DLD1 (cell line): ENCODE results near the gene SDHA.

ENCODE experiments used
- in situ Hi-C: cut with HindIII; loops from 2 replicates; pipeline ENCODE4 v1.10.0; 2017; ENCODE audit warnings: low sequenced_read_pairs

SDHA gene

DNA sequence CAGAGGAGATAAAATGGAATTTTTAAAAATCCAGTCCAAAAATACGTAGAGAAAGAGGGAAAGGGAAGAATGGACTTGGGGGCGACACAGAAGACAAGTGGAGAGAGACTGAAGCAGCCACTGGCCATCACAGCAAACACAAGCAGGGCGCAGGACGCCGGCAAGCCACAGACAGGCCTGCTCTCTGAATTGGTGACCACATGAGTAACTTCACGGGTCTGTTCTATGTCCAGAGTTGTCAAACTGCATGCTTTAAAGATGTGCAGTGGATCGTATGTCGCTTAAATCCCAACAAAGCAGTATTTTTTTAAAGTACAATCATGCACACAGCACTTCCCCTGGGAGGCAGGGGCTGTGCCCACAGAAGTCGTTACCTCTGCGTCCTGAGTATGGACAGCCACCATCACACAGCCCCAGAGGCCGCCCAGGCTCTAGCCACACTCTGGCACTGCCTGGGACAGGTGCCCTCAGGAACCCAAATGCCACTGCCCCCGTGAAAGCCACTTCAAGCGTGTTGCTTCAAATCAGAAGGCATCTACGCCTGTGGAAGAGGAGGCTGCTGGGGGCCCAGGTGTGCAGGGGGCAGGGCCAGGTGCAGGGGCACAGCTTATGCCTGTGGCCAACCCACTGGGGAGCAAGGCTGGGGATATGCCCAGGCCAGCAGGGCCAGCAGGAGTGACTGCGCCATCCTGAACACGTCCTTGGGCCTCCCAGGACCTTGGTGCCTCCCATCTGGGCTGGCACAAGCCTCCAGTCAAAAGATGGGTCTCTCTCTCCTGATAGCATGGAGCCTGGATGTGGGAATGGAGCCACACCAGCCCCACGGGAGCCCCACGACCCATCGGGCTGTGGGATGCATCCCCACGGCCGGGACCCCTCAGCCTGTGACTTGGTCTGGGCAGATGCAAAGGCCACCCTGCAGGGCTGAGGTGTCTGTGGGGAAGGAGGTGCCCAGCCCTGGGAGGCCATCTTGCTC, 32.7 kb upstream of the SDHA start:
- in situ Hi-C loops: no loop called here

DNA sequence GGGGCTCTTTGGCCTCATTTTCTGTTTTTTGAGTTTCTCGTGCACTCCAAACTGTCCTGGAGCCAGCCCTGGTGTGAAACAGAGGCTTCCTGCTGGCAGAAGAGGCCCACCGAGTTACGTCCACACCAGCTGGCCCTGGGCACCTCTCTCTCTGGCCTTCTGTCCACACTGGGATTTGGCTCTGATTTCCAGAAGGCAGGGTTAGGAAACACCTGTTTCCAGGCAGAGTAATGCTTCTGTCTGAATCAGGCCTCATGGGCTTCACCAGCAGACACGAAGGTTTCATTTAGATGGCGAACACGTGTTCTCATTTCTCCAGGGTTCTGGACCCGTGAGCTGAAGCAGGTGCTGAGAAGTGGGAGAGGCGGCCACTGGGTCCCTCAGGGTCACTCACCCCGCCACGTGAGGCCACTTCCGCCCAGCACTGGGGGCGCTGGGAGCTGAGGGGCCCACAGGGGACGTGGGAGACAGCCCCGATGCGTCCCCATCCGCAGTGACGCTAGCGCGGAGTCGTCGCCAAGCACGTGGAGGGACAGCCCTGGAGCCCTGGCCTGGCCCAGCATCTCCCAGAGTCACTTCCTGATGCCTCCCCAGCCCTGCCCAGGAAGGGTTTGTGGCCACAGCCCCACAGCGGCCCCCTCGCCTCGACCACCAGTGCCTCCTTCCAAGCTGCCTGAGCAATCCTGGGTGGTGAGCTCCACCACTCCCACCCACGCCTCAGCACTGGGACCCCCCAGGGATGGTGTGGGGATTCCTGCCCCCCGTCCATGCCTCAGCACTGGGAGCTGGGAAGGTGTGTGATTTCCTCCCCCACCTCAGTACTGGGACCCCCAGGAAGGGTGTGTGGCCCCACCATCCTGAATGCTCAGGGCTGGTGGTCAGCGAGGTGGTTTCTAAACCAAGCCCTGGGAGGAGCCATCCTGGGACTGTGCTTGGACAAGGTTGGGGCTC, 31.8 kb upstream of the SDHA start:
- in situ Hi-C loops: no loop called here

DNA sequence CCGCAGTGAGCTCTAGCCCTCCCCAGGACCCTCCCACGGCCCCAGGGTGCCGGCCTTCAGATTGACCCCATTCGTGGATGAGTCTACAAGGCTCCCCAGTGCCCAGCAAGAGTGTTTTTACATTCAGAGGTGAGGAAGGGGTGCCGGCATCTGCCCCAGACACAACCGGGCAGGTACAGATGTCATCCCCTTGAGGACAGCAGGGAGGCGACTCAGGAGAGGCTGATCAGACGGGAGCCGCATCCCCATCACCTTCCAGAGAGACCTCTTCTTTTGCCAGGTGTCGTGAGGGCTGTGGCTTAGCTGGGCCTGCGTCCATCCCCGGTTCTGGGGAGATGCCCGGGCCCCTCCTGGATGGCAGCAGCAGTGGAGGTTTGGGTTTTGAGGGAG, 31.1 kb upstream of the SDHA start:
- in situ Hi-C loops: no loop called here

DNA sequence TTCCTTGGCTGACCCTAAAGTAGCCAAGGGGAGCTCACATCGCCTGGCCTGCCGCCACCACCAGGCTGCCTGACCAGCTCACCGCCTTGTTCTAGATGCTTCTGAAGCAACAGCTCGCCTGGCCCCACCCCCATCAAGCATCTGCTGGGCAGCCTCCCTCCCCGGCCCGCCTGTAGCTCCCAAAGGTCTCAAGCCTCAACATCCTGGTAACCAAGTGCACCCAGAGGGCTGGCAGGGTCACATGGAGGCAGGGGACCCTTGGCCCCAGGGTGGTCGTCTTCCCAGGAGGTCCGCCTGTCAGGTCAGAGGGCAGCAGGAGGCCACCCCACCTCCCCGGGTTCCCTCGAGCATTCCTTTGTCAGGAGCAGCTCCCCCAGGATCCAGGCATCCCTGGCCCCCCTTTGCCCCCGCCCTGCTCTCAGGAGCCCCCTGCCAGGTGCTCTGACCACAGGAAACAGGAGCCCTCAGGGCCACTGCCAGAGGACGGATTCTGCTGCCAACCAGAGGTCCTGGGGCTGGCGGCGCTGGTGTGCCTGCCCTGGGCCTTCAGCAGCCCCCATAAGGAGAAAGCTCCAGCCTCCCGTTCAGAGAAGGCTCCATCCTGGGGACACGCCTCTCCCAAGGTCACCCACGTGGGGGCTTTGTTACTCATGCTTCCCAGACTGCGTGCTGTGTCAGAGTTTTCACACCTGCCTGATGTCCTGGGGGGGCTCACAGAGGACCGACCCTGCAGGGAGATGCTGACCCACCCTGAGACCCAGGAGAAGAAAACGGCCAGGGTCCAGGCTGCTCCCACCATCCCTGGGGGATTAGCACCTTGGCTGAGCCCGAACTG, 30.3 kb upstream of the SDHA start:
- in situ Hi-C loops: no loop called here

DNA sequence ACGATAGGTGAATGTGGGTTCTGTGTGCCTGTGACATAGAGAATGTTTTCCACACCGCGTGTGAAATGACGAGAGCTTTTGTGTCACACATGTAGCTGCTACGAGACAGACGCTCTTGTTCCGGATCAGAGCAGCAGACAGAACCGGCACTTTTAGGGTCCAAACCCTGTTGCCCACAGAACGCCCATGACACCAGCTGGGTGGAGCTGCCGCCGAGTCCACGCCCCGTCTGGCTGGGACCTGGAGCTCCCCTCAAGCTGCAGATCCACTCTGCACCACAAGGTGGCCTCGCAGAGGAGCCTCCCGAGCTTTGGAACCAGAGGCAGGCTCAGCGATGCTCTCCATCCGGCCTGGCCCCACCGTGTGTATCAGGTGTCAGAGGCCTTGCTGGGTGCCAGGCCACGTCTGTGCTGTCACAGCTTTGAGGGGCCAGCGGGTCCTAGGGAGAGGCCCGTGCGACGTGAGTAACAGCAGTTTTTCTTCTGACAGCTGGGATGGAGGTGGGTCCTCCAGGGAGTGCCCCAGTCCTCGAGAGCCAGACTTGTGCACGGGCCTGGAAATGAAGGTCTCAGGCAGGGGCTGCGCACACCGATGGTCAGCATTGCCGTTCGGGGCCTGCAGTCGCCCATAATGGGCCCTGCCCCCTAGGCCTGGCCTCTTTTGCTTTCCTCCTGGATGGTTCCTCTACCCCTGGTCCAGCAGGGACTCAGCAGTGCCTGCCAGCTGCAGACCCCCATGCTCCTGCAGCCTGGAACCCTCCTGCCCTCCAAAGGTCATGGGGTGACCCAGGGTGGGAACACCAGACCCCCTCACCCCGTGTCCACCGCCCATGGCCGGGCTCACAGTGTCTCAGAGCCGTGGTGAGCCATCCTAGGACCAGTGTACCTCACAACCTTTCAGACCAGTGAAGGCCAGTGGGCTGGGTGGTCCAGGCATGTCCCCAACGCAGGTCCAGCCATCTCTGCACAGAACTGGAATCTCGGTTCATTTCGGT, 29.3 kb upstream of the SDHA start:
- in situ Hi-C loops: no loop called here

DNA sequence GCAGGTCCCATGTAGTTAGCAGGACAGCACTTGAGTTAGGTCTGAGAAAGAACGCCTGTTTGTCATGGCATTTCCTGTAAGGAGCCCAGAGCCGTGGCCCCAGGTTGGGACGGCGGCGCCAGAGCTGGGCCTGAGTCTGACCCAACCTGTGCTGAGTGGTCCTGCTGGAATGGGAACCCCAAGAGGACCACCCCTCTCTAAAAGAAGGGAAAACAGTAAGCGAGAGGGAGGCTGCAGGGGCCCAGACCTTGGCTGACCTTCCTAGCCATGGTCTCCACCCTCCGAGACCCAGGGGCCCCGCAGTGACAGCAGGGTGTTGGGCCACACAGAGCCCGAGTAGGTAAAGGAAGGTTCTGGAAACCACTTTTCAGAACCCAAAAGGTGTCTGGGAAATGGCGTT, 28.6 kb upstream of the SDHA start:
- in situ Hi-C loops: no loop called here

DNA sequence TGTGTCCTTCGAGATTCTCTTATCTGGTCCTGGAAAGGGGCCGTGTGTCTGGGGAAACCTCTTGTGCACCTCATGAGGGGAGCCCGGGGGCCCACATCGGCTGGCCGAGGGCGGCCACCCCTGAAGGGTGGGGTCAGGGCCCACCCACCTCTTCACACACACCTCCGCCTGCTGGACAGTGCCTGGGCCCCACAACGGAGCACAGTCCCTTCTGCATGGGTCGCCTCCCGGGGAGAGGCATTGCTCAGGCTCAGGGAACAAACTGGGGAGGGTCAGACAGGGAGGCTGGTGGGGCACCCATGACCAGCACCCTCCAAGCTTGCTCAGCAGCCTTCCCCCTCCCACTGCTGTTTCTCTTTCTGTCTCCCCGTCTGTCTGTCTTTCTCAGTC, 28.1 kb upstream of the SDHA start:
- in situ Hi-C loops: no loop called here

DNA sequence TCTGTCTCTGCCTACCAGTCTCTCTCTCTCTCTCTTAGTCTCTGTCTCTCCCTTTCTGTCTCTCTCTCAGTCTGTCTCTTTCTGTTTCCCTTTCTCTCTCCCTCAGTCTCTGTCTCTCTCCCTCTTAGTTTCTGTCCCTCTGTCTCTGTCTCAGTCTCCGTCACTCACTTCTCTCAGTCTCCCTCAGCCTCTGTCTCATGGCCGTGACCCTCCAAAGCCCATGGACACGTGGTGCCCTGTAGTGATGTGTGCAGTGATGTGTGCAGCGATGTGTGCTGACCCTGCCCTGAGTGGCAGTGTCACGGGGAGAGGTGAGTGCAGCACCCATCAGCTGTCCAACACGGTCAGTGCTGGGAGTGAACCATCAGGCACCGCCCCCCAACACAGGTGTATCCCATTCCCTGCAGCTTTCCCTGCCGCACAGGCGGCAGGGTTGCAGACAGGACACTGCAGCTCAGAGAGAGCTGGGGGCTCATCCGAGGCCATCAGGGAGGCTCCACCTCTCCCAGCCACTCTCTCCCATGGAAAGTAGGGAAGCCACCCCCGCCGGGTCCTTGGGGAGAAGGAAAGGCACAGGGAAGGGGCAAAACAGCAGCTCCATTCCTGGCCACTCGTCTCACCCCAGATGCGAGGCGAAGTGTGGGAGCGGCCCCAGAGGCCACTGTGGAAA, 27.6 kb upstream of the SDHA start:
- in situ Hi-C loops: no loop called here

DNA sequence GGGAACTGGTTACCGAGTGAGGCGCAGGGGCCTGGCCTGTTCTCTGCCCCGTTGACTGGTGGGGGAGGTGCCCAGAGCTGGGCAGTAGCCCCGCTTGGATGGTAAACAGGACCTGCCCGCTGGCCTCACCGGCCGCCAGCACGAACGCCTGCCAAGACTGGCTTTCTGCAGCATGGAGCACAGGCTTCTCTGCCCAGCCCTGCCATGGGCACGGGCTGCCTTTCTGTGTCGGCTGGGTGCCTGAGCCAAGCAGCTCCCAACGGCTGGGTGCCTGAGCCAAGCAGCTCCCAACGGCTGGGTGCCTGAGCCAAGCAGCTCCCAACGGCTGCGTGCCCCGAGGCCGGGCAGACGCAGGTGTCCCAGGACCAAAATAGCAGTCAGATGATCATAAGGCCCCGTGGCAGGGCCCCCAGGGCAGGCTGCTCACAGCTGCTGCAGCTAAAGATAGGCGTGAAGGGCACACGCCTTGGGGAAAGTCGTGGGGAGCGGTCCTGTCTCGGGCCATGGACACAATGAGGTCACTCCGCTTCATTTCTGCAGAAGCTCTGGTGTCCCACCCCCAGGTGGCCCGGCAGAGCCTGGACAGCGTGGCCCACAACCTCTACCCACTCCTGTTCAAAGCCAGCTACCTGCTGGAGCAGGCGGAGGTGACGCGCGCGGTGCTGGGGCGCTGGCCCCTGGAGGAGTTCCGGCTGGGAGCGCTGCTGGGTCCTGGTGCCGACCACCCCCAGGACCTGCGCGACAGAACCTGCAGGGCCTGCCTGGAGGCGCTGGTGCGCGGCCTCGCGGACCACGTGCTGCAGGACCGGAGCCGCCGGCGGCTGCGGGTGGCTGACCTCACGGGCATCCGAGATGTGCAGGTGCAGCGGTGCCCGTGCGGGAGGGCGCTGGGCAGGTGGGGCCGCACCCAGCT, 26.8 kb upstream of the SDHA start, which contains the start of gene LRRC14B:
Gene LRRC14B, plus strand, starts transcription at position 460 of the 913 bp plus-strand sequence. Its CDS starts 44 bp downstream, at position 504.
- in situ Hi-C loops: no loop called here

DNA sequence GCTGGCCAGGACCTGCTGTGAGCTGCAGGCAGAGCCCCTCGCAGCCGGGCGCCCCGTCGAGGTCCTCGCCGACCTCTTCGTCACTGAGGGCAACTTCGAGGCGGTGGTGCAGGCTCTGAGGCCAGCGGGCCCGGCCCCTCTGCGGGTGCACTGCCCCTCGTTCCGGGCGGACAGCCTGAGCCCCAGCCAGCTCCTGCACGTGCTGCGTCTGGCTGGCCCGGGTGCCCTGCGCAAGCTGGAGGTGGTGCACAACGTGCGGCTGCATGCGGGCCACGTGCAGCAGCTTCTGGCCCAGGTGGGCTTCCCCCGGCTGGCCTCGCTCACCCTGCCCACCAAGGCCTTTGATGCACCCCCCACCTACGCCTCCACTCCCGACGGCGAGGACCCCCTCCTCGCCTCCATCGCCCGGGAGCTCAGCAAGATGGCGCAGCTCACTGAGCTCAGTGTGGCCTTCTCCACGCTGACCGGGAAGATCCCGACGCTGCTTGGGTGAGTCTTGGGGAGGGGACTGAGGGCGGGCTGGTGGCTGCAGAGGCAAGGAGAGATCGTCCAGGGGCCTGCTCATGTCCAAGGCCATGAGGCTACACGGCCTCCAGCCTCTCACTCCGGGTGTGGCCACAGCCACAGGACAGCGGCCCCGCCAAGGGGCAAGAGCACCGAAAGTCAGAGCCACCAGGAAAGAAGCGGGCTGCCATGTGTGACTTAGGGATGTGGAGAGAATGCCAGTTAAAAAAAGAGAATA, 26.0 kb upstream of the SDHA start:
- in situ Hi-C loops: no loop called here

DNA sequence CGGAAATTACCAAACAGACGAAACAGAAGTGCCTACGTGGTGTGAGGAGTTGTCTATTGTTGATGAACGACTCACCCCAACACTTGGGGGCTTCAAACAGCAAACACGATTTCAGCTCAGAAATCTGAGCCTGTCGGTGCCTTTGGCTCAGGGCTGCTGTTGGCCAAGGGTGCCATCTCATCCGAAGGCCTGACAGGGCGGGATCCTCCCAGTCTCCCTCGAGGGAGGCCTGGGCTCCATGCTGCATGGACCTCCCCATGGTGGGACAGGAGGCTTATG, 25.5 kb upstream of the SDHA start:
- in situ Hi-C loops: no loop called here

DNA sequence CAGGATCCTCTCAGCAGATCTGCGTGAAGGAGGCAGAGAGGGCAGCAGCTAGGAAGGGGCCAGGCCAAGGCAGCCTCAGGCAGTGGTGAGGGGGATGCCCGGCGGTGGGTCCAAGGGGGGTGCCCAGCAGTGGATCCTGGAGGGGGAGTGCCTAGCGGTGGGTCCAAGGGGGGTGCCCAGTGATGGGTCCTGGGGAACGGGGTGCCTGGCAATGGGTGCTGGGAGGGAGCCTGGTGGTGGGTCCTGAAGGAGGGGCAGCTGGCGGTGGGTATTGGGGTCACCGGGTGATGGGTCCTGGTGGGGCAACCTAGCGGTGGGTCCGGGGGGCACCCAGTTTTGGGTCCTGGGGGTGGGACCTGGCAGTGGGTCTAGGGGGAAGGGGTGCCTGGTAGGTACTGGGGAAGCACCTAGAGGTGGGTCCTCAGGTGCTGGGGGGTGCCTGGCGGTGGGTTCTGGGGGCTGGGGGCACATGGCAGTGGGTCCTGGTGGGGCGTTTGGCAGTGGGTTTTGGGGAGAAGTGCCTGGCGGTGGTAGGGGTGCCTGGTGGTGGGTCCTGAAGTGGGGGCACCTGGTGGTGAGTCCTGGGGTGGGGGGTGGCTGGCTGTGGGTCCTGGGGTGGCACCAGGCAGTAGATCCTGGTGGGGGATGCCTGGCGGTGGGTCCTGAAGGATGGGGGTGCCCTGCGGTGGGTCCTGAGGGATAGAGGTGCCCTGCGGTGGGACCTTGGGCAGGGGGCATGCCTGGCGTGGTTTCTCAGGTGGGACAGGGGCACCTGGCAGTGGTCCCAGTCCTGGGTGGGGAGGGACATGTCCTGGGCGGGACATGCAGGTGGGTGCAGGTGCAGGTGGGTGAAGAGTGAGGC, 24.9 kb upstream of the SDHA start:
- in situ Hi-C loops: no loop called here

DNA sequence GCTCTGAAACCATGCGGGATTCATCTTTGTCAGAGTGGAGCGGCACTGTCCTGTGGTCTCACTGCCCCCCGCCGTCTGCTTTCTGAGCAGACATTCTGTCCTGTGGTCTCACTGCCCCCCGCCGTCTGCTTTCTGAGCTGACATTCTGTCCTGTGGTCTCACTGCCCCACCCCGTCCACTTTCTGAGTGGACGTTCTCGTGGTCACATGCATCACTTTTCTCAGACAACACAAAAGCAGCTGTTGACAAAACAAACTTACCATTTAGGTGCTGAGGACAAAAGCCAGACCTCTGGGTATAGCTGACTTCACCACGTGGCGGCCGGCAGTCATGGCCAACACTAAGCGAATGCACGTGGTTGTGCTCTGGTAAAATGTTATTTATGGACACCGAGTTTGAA, 24.0 kb upstream of the SDHA start:
- in situ Hi-C loops: no loop called here

DNA sequence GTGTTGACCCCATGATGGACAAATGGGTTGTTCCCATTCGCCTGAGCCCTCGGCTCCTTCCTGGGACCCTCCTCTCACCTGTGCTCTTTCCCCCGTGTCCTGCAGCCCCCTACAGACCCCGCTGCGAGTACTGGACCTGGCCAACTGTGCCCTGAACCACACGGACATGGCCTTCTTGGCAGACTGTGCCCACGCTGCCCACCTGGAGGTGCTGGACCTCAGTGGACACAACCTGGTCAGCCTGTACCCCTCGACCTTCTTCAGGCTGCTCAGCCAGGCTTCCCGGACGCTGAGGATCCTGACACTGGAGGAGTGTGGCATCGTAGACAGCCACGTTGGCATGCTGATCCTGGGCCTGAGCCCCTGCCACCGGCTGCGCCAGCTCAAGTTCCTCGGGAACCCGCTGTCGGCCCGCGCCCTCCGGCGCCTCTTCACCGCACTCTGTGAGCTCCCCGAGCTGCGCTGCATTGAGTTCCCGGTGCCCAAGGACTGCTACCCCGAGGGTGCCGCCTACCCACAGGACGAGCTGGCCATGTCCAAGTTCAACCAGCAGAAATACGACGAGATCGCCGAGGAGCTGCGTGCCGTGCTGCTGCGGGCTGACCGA, 23.4 kb upstream of the SDHA start:
- in situ Hi-C loops: no loop called here

DNA sequence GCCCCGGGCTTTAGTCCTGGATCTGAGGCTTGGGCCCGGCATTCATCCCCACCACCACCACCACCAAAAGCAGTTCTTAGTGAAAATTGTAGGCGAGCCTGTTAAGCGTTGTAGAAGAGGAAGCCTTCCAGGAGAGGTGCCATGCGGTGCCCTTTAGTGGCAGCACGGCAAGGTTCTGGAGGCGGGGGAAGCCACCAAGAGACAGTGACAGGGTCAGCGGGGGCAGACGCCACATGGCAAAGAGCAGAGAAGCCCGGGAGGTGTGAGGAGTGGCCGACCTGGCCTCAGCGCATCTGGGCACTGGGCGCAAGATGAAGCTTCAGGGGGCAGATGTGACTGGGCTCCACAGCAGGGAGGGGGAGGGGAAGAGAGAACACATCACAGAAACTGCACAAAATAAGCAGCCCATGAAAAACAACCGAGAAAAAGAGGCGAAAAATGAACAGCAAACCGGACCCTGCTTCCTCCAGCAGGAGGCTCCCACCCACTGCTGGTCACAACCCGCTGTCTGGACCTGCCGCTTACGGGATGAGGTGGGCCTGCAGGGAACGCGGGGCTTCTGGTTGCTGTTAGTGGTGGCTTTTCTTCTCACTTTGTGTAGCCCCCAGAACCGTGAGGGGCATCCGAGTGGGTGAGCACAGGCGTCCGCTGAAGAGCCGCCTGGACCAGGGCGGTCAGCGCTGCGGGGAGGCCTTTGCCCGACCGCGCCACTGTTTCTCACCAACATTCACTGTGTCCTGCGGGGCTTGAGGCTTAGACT, 22.5 kb upstream of the SDHA start:
- in situ Hi-C loops: no loop called here
